Effector memory CD4-positive, alpha-beta T cell (primary cell): ENCODE data around the gene KCNN1.

Source experiments
- DNase-seq, 3 donors: peaks; one replicate each; pipeline ENCODE4 v3.0.0-alpha.2; 2020
- H3K27ac ChIP-seq: 2 replicates; pipeline ENCODE4 v1.7.0; 2013; ENCODE audit warnings: mild to moderate bottlenecking, low read length, moderate library complexity; ENCODE audit not compliant: insufficient read depth, poor library complexity, severe bottlenecking
- H3K27me3 ChIP-seq: replicated peaks from 2 replicates; pipeline ENCODE4 v1.7.0; 2013; ENCODE audit warnings: mild to moderate bottlenecking, low read length; ENCODE audit not compliant: insufficient read depth, control insufficient read depth, poor library complexity, severe bottlenecking
- H3K36me3 ChIP-seq: 2 replicates; pipeline ENCODE4 v1.7.0; 2013; ENCODE audit warnings: mild to moderate bottlenecking, low read length, moderate library complexity; ENCODE audit not compliant: control insufficient read depth, insufficient read depth
- H3K4me1 ChIP-seq: 2 replicates; pipeline ENCODE4 v1.7.0; 2013; ENCODE audit warnings: low read length, mild to moderate bottlenecking; ENCODE audit not compliant: control insufficient read depth, insufficient read depth, poor library complexity, severe bottlenecking
- H3K4me3 ChIP-seq: 2 replicates; pipeline ENCODE4 v1.7.0; 2013; ENCODE audit warnings: low read length, low read depth, mild to moderate bottlenecking; ENCODE audit not compliant: insufficient read depth, poor library complexity, severe bottlenecking
- H3K9me3 ChIP-seq: 2 replicates; pipeline ENCODE4 v1.7.0; 2013; ENCODE audit warnings: mild to moderate bottlenecking, low read length, moderate library complexity; ENCODE audit not compliant: control insufficient read depth

The KCNN1 gene

DNA sequence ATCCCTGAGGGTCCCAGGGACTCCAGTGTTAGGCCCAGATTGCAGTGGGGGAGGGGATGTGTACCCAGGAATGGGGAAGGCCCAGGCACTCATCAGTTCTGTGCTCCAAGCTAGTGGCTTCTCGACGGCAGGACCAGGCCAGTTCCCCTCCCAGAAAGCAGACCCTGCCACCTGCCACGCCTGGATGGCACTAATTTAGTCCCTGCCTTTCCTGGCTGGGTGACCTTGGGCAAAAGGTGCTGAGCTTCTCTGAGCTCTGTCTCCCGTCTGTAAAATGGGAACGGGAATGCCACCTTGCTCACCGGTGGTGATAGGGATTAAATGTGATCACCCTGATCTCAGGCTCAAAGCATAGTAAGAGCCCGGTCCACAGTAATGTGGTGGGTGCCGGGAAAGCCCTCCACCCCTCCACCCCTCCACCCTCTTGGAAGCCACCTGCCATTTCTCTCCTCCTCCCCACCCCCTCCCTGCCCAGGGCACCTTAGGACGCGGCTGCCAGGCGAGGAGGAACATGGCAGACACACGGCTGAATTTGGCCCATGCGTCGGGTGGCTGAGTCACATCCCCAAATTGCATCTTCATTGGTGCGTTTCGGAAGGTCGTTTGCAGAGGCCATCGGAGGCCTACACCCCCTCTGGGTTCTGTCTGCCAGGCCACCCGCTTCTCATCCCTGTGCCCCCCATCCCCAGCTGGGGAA lies 2.3 kb downstream of the KCNN1 start:
- Histone ChIP-seq H3K27ac (no peak overlapping the region), H3K27me3 (peaks cover 14% of the 10 kb centered on the region), H3K4me1 (peaks cover 4% of the 10 kb centered on the region), H3K4me3 (no peak overlapping the region), H3K36me3 (no peaks in the 10 kb centered on the region), H3K9me3 (no peaks in the 10 kb centered on the region)
- DNase-seq: no peak

DNA sequence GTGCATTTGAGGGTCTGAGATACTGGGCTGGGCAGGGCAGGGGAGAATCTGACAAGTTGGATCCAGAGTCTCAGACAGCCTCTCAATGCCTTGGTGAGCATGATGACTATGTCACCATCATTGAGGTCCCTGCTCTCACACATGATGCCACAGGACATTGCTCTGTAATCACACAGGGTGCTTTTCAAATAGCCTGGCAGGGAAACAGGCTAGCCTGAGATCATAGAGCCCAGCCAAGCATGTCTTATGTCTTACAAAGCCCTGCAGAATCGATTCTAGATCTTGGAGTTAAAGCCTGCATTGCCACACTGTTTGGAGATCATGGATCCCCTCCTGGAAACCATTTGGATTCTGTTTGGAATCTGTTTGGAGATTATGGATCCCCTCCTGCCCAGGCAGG lies 5.3 kb downstream of the KCNN1 start:
- no peaks in the 10 kb centered on the region for H3K36me3 ChIP-seq
- DNase-seq: no peak
- H3K4me3 ChIP-seq: no peak overlapping the region
- H3K9me3 ChIP-seq: no peaks in the 10 kb centered on the region
- H3K27me3 ChIP-seq: peaks cover 3% of the 10 kb centered on the region
- H3K4me1 ChIP-seq: peaks cover 2% of the 10 kb centered on the region
- H3K27ac ChIP-seq: no peak overlapping the region

DNA sequence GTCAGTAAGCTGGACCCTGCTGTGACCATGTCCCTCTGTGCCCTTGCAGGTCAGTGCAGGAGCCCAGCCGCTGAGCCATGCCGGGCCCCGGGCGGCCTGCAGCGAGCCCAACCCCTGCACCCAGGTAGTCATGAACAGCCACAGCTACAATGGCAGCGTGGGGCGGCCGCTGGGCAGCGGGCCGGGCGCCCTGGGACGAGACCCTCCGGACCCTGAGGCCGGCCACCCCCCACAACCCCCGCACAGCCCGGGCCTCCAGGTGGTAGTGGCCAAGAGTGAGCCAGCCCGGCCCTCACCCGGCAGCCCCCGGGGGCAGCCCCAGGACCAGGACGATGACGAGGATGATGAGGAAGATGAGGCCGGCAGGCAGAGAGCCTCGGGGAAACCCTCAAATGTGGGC lies 6.9 kb downstream of the KCNN1 start:
- no peaks in the 10 kb centered on the region for H3K9me3 ChIP-seq
- no peak overlapping the region for H3K4me3 ChIP-seq
- H3K36me3 ChIP-seq: no peaks in the 10 kb centered on the region
- H3K27me3 ChIP-seq: no peaks in the 10 kb centered on the region
- no peaks in the 10 kb centered on the region for H3K4me1 ChIP-seq
- no peak overlapping the region for H3K27ac ChIP-seq
- DNase-seq: no peak

DNA sequence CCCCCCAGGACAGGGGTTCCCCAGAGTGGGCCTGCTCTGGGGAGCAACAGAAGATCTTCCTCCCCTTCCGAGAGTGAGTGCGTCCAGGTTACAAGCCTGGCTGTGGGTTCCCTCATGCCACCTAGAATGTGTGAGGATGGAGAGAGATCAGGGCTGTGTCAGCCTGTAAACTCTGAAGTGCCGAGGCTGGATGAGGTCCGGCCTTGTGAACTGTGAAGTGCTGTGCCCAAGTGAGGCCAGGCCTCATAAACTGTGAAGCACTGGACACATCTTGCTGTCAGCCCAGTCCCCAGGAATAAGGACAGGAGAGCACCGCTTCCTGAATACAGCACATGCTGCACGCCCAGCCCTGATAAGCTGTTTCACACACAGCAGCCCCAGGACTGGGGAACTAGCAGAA lies 7.6 kb downstream of the KCNN1 start:
- Histone ChIP-seq H3K4me3 (no peak overlapping the region), H3K36me3 (no peaks in the 10 kb centered on the region), H3K4me1 (no peaks in the 10 kb centered on the region), H3K9me3 (no peaks in the 10 kb centered on the region), H3K27me3 (no peaks in the 10 kb centered on the region), H3K27ac (no peak overlapping the region)
- DNase-seq: no peak

DNA sequence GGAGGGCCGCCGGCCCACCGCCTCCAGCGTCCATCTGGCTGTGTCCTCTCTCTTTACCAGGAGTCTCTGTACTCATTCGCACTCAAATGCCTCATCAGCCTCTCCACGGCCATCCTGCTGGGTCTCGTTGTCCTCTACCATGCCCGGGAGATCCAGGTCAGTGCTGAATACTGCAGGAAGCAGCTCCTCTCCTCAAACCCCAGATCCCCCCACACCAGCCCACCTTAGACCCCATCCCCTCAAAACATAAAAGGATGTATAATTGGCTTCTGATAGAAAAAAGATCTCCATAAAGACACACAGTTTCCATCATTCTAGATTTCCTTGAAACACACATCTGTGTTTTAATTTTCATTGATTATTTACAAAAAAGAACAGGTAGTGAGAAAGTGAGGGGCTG lies 8.1 kb downstream of the KCNN1 start:
- H3K9me3 ChIP-seq: no peaks in the 10 kb centered on the region
- H3K27me3 ChIP-seq: no peaks in the 10 kb centered on the region
- DNase-seq: no peak
- no peaks in the 10 kb centered on the region for H3K4me1 ChIP-seq
- no peaks in the 10 kb centered on the region for H3K36me3 ChIP-seq
- H3K4me3 ChIP-seq: no peak overlapping the region
- H3K27ac ChIP-seq: no peak overlapping the region

DNA sequence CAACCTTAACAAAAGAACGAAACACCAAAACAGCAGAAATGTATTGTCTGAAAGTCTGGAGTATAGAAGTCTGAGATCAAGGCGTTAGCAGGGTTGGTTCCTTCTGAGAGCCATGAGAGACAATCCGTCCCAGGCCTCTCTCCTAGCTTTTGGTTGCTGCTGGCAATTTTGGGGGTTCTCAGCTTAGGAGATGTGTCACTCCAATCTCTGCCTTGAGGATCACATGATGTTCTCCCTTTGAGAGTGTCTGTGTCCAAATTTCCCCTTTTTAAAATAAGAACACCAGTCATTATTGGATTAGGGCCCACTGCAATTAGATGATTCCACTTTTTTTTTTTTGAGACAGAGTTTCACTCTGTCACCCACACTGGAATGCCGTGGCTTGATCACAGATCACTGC lies 10.1 kb downstream of the KCNN1 start:
- DNase-seq: no peak
- H3K27me3 ChIP-seq: no peaks in the 10 kb centered on the region

DNA sequence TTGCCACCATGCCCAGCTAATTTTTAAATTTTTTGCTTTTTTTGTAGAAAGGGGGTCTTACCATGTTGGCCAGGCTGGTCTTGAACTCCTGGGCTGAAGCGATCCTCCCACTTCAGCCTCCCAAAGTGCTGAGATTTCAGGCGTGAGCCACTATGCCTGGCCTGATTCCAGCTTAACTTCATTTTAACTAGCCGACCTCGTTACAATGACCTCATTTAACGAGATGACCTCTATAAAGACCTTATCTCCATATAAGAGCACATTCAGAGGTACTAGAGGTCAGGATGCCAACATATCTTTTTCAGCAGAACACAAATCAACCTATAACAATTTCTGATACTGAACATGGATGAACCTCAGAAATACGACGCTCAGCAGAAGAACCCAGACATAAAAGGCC lies 10.6 kb downstream of the KCNN1 start:
- no peaks in the 10 kb centered on the region for H3K27me3 ChIP-seq
- H3K27ac ChIP-seq: no peak overlapping the region
- no peaks in the 10 kb centered on the region for H3K4me1 ChIP-seq
- H3K4me3 ChIP-seq: no peak overlapping the region
- no peaks in the 10 kb centered on the region for H3K9me3 ChIP-seq
- H3K36me3 ChIP-seq: no peaks in the 10 kb centered on the region
- no peak for DNase-seq

More for the DNA sequence above, 10.1 kb downstream of the KCNN1 start:
- Histone ChIP-seq H3K4me1 (no peaks in the 10 kb centered on the region), H3K36me3 (no peaks in the 10 kb centered on the region), H3K27ac (no peak overlapping the region), H3K4me3 (no peak overlapping the region), H3K9me3 (no peaks in the 10 kb centered on the region)

DNA sequence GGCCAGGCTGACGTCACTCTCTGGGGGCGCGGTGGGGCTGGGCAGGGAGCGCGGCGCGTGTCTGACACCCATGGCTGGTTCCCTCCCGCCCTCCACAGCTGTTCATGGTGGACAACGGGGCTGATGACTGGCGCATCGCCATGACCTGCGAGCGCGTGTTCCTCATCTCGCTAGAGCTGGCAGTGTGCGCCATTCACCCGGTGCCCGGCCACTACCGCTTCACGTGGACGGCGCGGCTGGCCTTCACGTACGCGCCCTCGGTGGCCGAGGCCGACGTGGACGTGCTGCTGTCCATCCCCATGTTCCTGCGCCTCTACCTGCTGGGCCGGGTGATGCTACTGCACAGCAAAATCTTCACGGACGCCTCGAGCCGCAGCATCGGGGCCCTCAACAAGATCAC lies 14.7 kb downstream of the KCNN1 start:
- no peaks in the 10 kb centered on the region for H3K36me3 ChIP-seq
- no peaks in the 10 kb centered on the region for H3K9me3 ChIP-seq
- no peak overlapping the region for H3K4me3 ChIP-seq
- no peaks in the 10 kb centered on the region for H3K27me3 ChIP-seq
- DNase-seq: no peak
- H3K4me1 ChIP-seq: no peaks in the 10 kb centered on the region
- H3K27ac ChIP-seq: no peak overlapping the region

DNA sequence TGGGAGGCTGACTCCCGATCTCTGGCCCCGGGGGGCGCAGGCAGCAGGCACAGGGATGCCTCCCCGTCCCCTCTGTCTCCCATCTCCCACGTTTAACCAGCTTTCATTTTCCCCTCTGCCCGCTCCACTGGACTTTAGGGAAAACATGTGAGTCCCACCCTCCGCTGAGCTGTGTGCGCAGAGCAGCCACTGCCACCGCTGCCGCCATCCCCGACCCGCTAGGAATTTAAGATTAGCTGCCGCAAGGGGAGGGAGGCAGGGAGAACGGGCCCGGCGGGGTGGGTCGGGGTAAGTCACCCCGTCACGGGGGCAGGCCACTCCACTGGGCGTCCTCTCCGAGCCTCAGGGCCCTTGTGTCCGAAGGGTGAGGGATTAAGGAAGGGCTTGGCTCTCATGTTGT lies 15.5 kb downstream of the KCNN1 start:
- no peaks in the 10 kb centered on the region for H3K4me1 ChIP-seq
- no peak for DNase-seq
- no peak overlapping the region for H3K27ac ChIP-seq
- no peaks in the 10 kb centered on the region for H3K36me3 ChIP-seq
- no peak overlapping the region for H3K4me3 ChIP-seq
- H3K9me3 ChIP-seq: no peaks in the 10 kb centered on the region
- no peaks in the 10 kb centered on the region for H3K27me3 ChIP-seq

DNA sequence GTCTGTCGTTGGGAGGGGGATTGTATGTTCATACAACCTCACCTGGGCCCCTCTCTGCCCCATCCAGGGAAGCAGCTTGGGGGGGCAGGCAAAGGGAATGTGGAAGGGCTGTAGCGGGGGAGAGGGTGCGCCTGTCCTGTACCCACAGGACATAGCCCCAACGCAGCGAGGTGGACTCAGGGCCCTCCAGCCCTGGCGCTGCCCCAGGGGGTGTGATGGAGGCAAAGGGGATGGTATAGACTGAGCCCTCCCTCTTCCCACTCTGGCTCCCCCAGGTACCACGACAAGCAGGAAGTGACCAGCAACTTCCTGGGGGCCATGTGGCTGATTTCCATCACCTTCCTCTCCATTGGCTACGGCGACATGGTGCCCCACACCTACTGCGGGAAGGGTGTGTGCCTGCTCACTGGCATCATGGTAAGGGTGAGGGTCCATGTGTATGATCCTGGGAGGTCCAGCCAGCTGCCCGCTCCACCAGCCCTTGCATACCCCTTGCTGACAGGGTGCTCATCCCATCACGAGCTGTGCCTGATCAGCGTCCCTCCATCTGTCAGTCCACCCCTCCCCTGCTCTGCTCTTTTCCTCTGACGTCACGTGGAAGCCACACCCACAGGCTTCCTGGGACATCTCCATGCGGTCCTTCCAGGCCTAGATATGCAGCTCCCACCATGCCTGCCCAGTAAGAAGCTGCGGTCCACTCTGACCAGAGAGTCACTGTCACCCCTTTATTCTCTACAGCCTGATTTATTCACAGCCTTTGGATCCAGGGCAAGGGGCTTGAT lies 18.3 kb downstream of the KCNN1 start:
- Histone ChIP-seq H3K27ac (no peak overlapping the region), H3K36me3 (no peaks in the 10 kb centered on the region), H3K4me3 (no peak overlapping the region), H3K9me3 (no peaks in the 10 kb centered on the region), H3K4me1 (no peaks in the 10 kb centered on the region), H3K27me3 (no peaks in the 10 kb centered on the region)
- DNase-seq: no peak
